HepG2 (cell line): ENCODE results near the gene ECM1.

Experiments
- BHLHE40 ChIP-seq: IDR thresholded peaks from 2 replicates; pipeline ENCODE4 v1.6.1; 2011; ENCODE audit warnings: low read length, improper control_type of control experiment
- CHD2 ChIP-seq: IDR thresholded peaks from 2 replicates; pipeline ENCODE4 v1.6.1; 2011; ENCODE audit warnings: low read depth, low read length, improper control_type of control experiment
- CTCF ChIP-seq: sonication (generic); formaldehyde crosslinking; IDR thresholded peaks from 2 replicates; pipeline ENCODE4 v1.5.0; 2020; ENCODE audit warnings: mild to moderate bottlenecking, missing genetic modification reagents, moderate library complexity
- KDM5A ChIP-seq: fragments of 200-600 bp; sonication (generic); IDR thresholded peaks from 2 replicates; pipeline ENCODE4 v1.7.0; 2018; ENCODE audit warnings: antibody characterized with exemption, mild to moderate bottlenecking, low read length, borderline replicate concordance
- KMT2B ChIP-seq: IDR thresholded peaks from 2 replicates; pipeline ENCODE4 v1.6.1; 2016; ENCODE audit warnings: missing genetic modification reagents, missing compliant biosample characterization
- RAD21 ChIP-seq: fragments of 450-650 bp; formaldehyde crosslinking; IDR thresholded peaks from 2 replicates; pipeline ENCODE4 v1.5.0; 2020; ENCODE audit warnings: mild to moderate bottlenecking
- REXO4 ChIP-seq: sonication (generic); formaldehyde crosslinking; IDR thresholded peaks from 2 replicates; pipeline ENCODE4 v1.8.0; 2022; ENCODE audit warnings: missing genetic modification reagents, mild to moderate bottlenecking, borderline replicate concordance
- TCF12 ChIP-seq, 2 experiments: fragments of 450-650 bp in 1 of 2; sonication (generic) in 1 of 2; formaldehyde crosslinking in 1 of 2; IDR thresholded peaks; 2 replicates each; pipeline versions ENCODE4 v1.6.1 to v1.8.0; 2017 to 2022; ENCODE audit warnings: antibody characterized with exemption in 1 of 2, mild to moderate bottlenecking in 1 of 2, missing genetic modification reagents in 1 of 2, moderate library complexity in 1 of 2
- ZBTB21 ChIP-seq: sonication (generic); formaldehyde crosslinking; IDR thresholded peaks from 2 replicates; pipeline ENCODE4 v1.4.0; 2020; ENCODE audit warnings: missing genetic modification reagents
- ZNF124 ChIP-seq: sonication (generic); formaldehyde crosslinking; IDR thresholded peaks from 2 replicates; pipeline ENCODE4 v1.4.0; 2020; ENCODE audit warnings: missing genetic modification reagents
- ZNF549 ChIP-seq: sonication (generic); formaldehyde crosslinking; IDR thresholded peaks from 2 replicates; pipeline ENCODE4 v1.5.0; 2020; ENCODE audit warnings: missing genetic modification reagents
- ZNF678 ChIP-seq: sonication (generic); formaldehyde crosslinking; IDR thresholded peaks from 2 replicates; pipeline ENCODE4 v1.4.0; 2020; ENCODE audit warnings: mild to moderate bottlenecking, missing genetic modification reagents
- TF ChIP-seq, protein P1 (sequence below): sonication (generic); formaldehyde crosslinking; IDR thresholded peaks from 2 replicates; pipeline ENCODE4 v1.4.0; 2020; ENCODE audit warnings: mild to moderate bottlenecking, missing genetic modification reagents
- TF ChIP-seq, protein P2 (sequence below): sonication (generic); formaldehyde crosslinking; IDR thresholded peaks from 2 replicates; pipeline ENCODE4 v1.8.0; 2022; ENCODE audit warnings: missing genetic modification reagents, mild to moderate bottlenecking, borderline replicate concordance

- TF ChIP-seq, protein P1, sequence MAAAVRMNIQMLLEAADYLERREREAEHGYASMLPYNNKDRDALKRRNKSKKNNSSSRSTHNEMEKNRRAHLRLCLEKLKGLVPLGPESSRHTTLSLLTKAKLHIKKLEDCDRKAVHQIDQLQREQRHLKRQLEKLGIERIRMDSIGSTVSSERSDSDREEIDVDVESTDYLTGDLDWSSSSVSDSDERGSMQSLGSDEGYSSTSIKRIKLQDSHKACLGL (CRISPR knock-in tag), result no peak
- TF ChIP-seq RAD21 (CRISPR knock-in tag), result no peak
- TF ChIP-seq ZBTB21 (CRISPR knock-in tag), result no peak
- no peak for TF ChIP-seq BHLHE40
- no peak for TF ChIP-seq CTCF (CRISPR knock-in tag)
- TF ChIP-seq CHD2, result no peak
- TF ChIP-seq ZNF124 (CRISPR knock-in tag), result no peak
- TF ChIP-seq, protein P2, sequence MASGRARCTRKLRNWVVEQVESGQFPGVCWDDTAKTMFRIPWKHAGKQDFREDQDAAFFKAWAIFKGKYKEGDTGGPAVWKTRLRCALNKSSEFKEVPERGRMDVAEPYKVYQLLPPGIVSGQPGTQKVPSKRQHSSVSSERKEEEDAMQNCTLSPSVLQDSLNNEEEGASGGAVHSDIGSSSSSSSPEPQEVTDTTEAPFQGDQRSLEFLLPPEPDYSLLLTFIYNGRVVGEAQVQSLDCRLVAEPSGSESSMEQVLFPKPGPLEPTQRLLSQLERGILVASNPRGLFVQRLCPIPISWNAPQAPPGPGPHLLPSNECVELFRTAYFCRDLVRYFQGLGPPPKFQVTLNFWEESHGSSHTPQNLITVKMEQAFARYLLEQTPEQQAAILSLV, result no peak
- TF ChIP-seq KDM5A, result no peak
- TF ChIP-seq TCF12 (IDR thresholded peaks at IDR 0.05), result no peak
- TF ChIP-seq TCF12 (CRISPR knock-in tag; IDR thresholded peaks at IDR 0.05), result no peak
- no peak for TF ChIP-seq ZNF549 (CRISPR knock-in tag)
- TF ChIP-seq KMT2B (CRISPR knock-in tag), result no peak
- no peak for TF ChIP-seq ZNF678 (CRISPR knock-in tag)
- no peak for TF ChIP-seq REXO4 (CRISPR knock-in tag)
Measured at GRCh38 chr1:150544204-150544603, 36.3 kb downstream of the ECM1 start.
